Hepatocyte (in vitro differentiated cells): ENCODE measurements around the gene HNRNPH1. TPM values are rescaled to one million over a fixed set of nuclear protein-coding genes. Genes with fewer than 3 reads are reported as not detected.
"Not testable (repeated sequence)": the region's sequence is repeated elsewhere in the genome, so short reads cannot be mapped to it uniquely, and the experiment has no call there.

Source experiments
- DNase-seq: peaks from one replicate; pipeline ENCODE4 v3.0.0-alpha.2; 2016; ENCODE audit warnings: low spot score
- H2AFZ ChIP-seq: fragments of 200-600 bp; sonication (generic); 2 replicates; pipeline ENCODE4 v1.6.0; 2016; ENCODE audit warnings: antibody characterized with exemption, mild to moderate bottlenecking
- H3K27ac ChIP-seq: fragments of 200-600 bp; sonication (generic); 2 replicates; pipeline ENCODE4 v1.5.1; 2016; ENCODE audit warnings: mild to moderate bottlenecking
- H3K27me3 ChIP-seq: fragments of 200-600 bp; sonication (generic); 2 replicates; pipeline ENCODE4 v1.6.1; 2016
- H3K36me3 ChIP-seq: fragments of 200-600 bp; sonication (generic); replicated peaks from 2 replicates; pipeline ENCODE4 v1.5.1; 2016; ENCODE audit warnings: low read depth; ENCODE audit not compliant: insufficient read depth
- H3K4me1 ChIP-seq: fragments of 200-600 bp; sonication (generic); 2 replicates; pipeline ENCODE4 v1.5.1; 2016; ENCODE audit warnings: mild to moderate bottlenecking, moderate library complexity; ENCODE audit not compliant: insufficient read depth
- H3K4me2 ChIP-seq: fragments of 200-600 bp; sonication (generic); 2 replicates; pipeline ENCODE4 v1.6.0; 2016
- H3K4me3 ChIP-seq: fragments of 200-600 bp; sonication (generic); 2 replicates; pipeline ENCODE4 v1.5.1; 2016; ENCODE audit warnings: mild to moderate bottlenecking
- H3K79me2 ChIP-seq: fragments of 200-600 bp; sonication (generic); 2 replicates; pipeline ENCODE4 v1.6.0; 2017; ENCODE audit warnings: mild to moderate bottlenecking
- H3K9me2 ChIP-seq: fragments of 200-600 bp; sonication (generic); replicated peaks from 2 replicates; pipeline ENCODE4 v1.6.0; 2017; ENCODE audit warnings: mild to moderate bottlenecking; ENCODE audit not compliant: insufficient read depth
- H3K9me3 ChIP-seq: fragments of 200-600 bp; sonication (generic); 2 replicates; pipeline ENCODE4 v1.5.1; 2016; ENCODE audit warnings: low read depth, mild to moderate bottlenecking
- H4K20me1 ChIP-seq: fragments of 200-600 bp; sonication (generic); 2 replicates; pipeline ENCODE4 v1.6.0; 2016; ENCODE audit warnings: mild to moderate bottlenecking; ENCODE audit not compliant: insufficient read depth, poor library complexity, severe bottlenecking
- CTCF ChIP-seq: fragments of 200-600 bp; sonication (generic); IDR thresholded peaks from 2 replicates; pipeline ENCODE4 v1.5.1; 2016; ENCODE audit warnings: antibody characterized with exemption, mild to moderate bottlenecking; ENCODE audit not compliant: poor library complexity
- EZH2 ChIP-seq: fragments of 200-600 bp; sonication (generic); IDR thresholded peaks from 2 replicates; pipeline ENCODE4 v1.6.1; 2016; ENCODE audit warnings: antibody characterized with exemption, mild to moderate bottlenecking, borderline replicate concordance
- EZH2phosphoT487 ChIP-seq: fragments of 200-600 bp; sonication (generic); IDR thresholded peaks from one replicate; pipeline ENCODE4 v1.6.1; 2018; ENCODE audit warnings: antibody characterized with exemption, mild to moderate bottlenecking, low read depth, moderate library complexity; ENCODE audit not compliant: unreplicated experiment, severe bottlenecking
- WGBS: methylation state at CpG from one replicate; pipeline ENCODE4 v1.1.6; 2016; ENCODE audit warnings: low lambda C conversion rate; ENCODE audit errors: missing lambda C conversion rate; 5-methylcytosine and 5-hydroxymethylcytosine counted together
- polyA plus RNA-seq: library from polyadenylated mRNA; unstranded; fragments of >200 nt; fragmentation: Nextera tagmentation; extraction: Ambion mirVana; gene quantifications from 2 replicates; pipeline ENCODE4 v1.2.1, GENCODE V29; 2016
- total RNA-seq: library from RNA; depleted of rRNA; stranded (reverse); fragments of >200 nt; gene quantifications from 2 replicates; pipeline ENCODE4 v1.2.3, GENCODE V29; 2014

Gene HNRNPH1
- total and polyA plus RNA-seq, 2 experiments from 2014 or later = 99.9 to 485 TPM

GRCh38 chr5:179653135-179653534, 29.7 kb upstream of the HNRNPH1 start:
- not testable (repeated sequence) for H4K20me1 ChIP-seq, H3K4me3 ChIP-seq, H3K27me3 ChIP-seq, H2AFZ ChIP-seq, H3K4me1 ChIP-seq, H3K79me2 ChIP-seq, H3K9me3 ChIP-seq, DNase-seq, H3K9me2 ChIP-seq, H3K4me2 ChIP-seq, H3K27ac ChIP-seq, H3K36me3 ChIP-seq
- WGBS = 72% methylated on average over 2 of the region's 2 CpGs

GRCh38 chr5:179650245-179650644, 26.8 kb upstream of the HNRNPH1 start:
- not testable (repeated sequence) for H3K4me3 ChIP-seq, H3K4me1 ChIP-seq, H3K9me3 ChIP-seq, H4K20me1 ChIP-seq, H3K27ac ChIP-seq, H3K9me2 ChIP-seq, H3K4me2 ChIP-seq, H3K27me3 ChIP-seq, DNase-seq, H3K79me2 ChIP-seq, H3K36me3 ChIP-seq, H2AFZ ChIP-seq
- over 99% methylated on average over 12 of the region's 26 CpGs for WGBS

- H3K27ac ChIP-seq, H3K9me2 ChIP-seq, H3K4me2 ChIP-seq, DNase-seq, H3K79me2 ChIP-seq, H3K4me1 ChIP-seq, H3K36me3 ChIP-seq, H2AFZ ChIP-seq, H3K27me3 ChIP-seq, H3K4me3 ChIP-seq, H3K9me3 ChIP-seq, H4K20me1 ChIP-seq: not testable (repeated sequence)
- WGBS = 95% methylated on average over 10 of the region's 10 CpGs
Observed at GRCh38 chr5:179649166-179649703, 25.8 kb upstream of the HNRNPH1 start.

GRCh38 chr5:179648410-179648809, 24.9 kb upstream of the HNRNPH1 start:
- DNase-seq = no peak
- 78% methylated on average over 9 of the region's 9 CpGs for WGBS
- Histone ChIP-seq H3K36me3 (no peaks in the 10 kb centered on the region), H3K4me2 (no peak overlapping the region), H3K4me3 (no peak overlapping the region), H3K27me3 (no peaks in the 10 kb centered on the region), H4K20me1 (no peaks in the 10 kb centered on the region), H2AFZ (no peak overlapping the region), H3K4me1 (no peaks in the 10 kb centered on the region), H3K9me2 (no peaks in the 10 kb centered on the region), H3K79me2 (no peaks in the 10 kb centered on the region), H3K9me3 (no peaks in the 10 kb centered on the region), H3K27ac (no peak overlapping the region)
- TF ChIP-seq EZH2phosphoT487 = no peak
- no peak for TF ChIP-seq EZH2
- TF ChIP-seq CTCF = no peak

- H3K36me3 ChIP-seq = not testable (repeated sequence)
Observed at GRCh38 chr5:179644766-179645165, 21.3 kb upstream of the HNRNPH1 start.

GRCh38 chr5:179643141-179643920, 19.9 kb upstream of the HNRNPH1 start:
- not testable (repeated sequence) for H3K27me3 ChIP-seq, H3K27ac ChIP-seq, H3K4me2 ChIP-seq, DNase-seq, H4K20me1 ChIP-seq, H3K36me3 ChIP-seq, H3K9me2 ChIP-seq, H3K79me2 ChIP-seq, H3K9me3 ChIP-seq, H3K4me3 ChIP-seq, H2AFZ ChIP-seq, H3K4me1 ChIP-seq
- WGBS = 91% methylated on average over 14 of the region's 16 CpGs

More at GRCh38 chr5:179644766-179645165, 21.3 kb upstream of the HNRNPH1 start:
- not testable (repeated sequence) for H3K27me3 ChIP-seq, H3K4me1 ChIP-seq, H3K4me3 ChIP-seq, H2AFZ ChIP-seq, H3K9me2 ChIP-seq, H3K9me3 ChIP-seq, H3K4me2 ChIP-seq, H3K27ac ChIP-seq, DNase-seq, H4K20me1 ChIP-seq, H3K79me2 ChIP-seq
- 78% methylated on average over 4 of the region's 5 CpGs for WGBS

GRCh38 chr5:179642626-179643025, 19.2 kb upstream of the HNRNPH1 start:
- WGBS = 90% methylated on average over 16 of the region's 17 CpGs

GRCh38 chr5:179641745-179642144, 18.3 kb upstream of the HNRNPH1 start:
- not testable (repeated sequence) for H3K4me3 ChIP-seq, H2AFZ ChIP-seq, H3K9me2 ChIP-seq, H3K9me3 ChIP-seq, H4K20me1 ChIP-seq, H3K36me3 ChIP-seq, DNase-seq, H3K4me2 ChIP-seq, H3K27ac ChIP-seq, H3K4me1 ChIP-seq, H3K79me2 ChIP-seq, H3K27me3 ChIP-seq
- 50% methylated on average over 1 of the region's 4 CpGs for WGBS

More at GRCh38 chr5:179642626-179643025, 19.2 kb upstream of the HNRNPH1 start:
- H3K79me2 ChIP-seq, H3K4me3 ChIP-seq, H4K20me1 ChIP-seq, DNase-seq, H3K36me3 ChIP-seq, H3K9me2 ChIP-seq, H3K27ac ChIP-seq, H3K4me2 ChIP-seq, H3K9me3 ChIP-seq, H2AFZ ChIP-seq, H3K27me3 ChIP-seq, H3K4me1 ChIP-seq: not testable (repeated sequence)
